GM21529 (cell line): ENCODE data around the gene STRIT1.
"Not testable (repeated sequence)": the region's sequence is repeated elsewhere in the genome, so short reads cannot be mapped to it uniquely, and the experiment has no call there.

Source experiments
- ATAC-seq: cut with Tn5 transposase; IDR thresholded peaks from one replicate; pipeline ENCODE4 v1.9.1; 2021; ENCODE audit not compliant: unreplicated experiment

The STRIT1 gene

GRCh38 chr3:155313916-155314315 lies 20.4 kb upstream of the STRIT1 start:
- no peak for ATAC-seq

- ATAC-seq, result no peak
Observed at GRCh38 chr3:155313300-155313699, 19.8 kb upstream of the STRIT1 start.

GRCh38 chr3:155312781-155313180 lies 19.3 kb upstream of the STRIT1 start:
- ATAC-seq, result no peak

GRCh38 chr3:155309581-155309980 lies 16.1 kb upstream of the STRIT1 start:
- no peak for ATAC-seq

- ATAC-seq, result no peak
Observed at GRCh38 chr3:155308831-155309230, 15.3 kb upstream of the STRIT1 start.

GRCh38 chr3:155307183-155307582 lies 13.7 kb upstream of the STRIT1 start:
- no peak for ATAC-seq

GRCh38 chr3:155304394-155304793 lies 10.9 kb upstream of the STRIT1 start:
- ATAC-seq, result no peak

GRCh38 chr3:155303540-155304097 lies 10.1 kb upstream of the STRIT1 start:
- no peak for ATAC-seq

- no peak for ATAC-seq
Observed at GRCh38 chr3:155302891-155303290, 9.4 kb upstream of the STRIT1 start.

GRCh38 chr3:155302481-155302880 lies 9.0 kb upstream of the STRIT1 start:
- ATAC-seq, result no peak

- ATAC-seq, result no peak
Observed at GRCh38 chr3:155297100-155297499, 3.6 kb upstream of the STRIT1 start.

GRCh38 chr3:155296413-155296812 lies 2.9 kb upstream of the STRIT1 start:
- ATAC-seq, result no peak

- no peak for ATAC-seq
Observed at GRCh38 chr3:155292693-155293092, 790 bp downstream of the STRIT1 start.

- no peak for ATAC-seq
Observed at GRCh38 chr3:155292133-155292532, 1.4 kb downstream of the STRIT1 start.

GRCh38 chr3:155286736-155287135 lies 6.7 kb downstream of the STRIT1 start:
- ATAC-seq, result no peak

GRCh38 chr3:155285936-155286335 lies 7.5 kb downstream of the STRIT1 start:
- no peak for ATAC-seq

- no peak for ATAC-seq
Observed at GRCh38 chr3:155283092-155284056, 10.1 kb downstream of the STRIT1 start.

GRCh38 chr3:155282385-155283091 lies 10.9 kb downstream of the STRIT1 start:
- no peak for ATAC-seq

- no peak for ATAC-seq
Observed at GRCh38 chr3:155281912-155282311, 11.6 kb downstream of the STRIT1 start.

- ATAC-seq, result not testable (repeated sequence)
Observed at GRCh38 chr3:155276089-155276488, 17.4 kb downstream of the STRIT1 start.

- ATAC-seq, result not testable (repeated sequence)
Observed at GRCh38 chr3:155275159-155275754, 18.2 kb downstream of the STRIT1 start.
